Calu3 (cell line): ENCODE results near the gene KRT33B. TPM values are rescaled to one million over a fixed set of nuclear protein-coding genes. Genes with fewer than 3 reads are reported as not detected.
"Not testable (repeated sequence)": the region's sequence is repeated elsewhere in the genome, so short reads cannot be mapped to it uniquely, and the experiment has no call there.

Source experiments
- BruUV-seq: library from RNA; stranded (reverse); fragments of 400-500 nt; replicated peaks from 2 replicates; lab custom pipeline; 2021; lab: Mats Ljungman, UMichigan
- CTCF ChIA-PET: fragments of 300-600 bp; sonication (Branson Sonifier 250); formaldehyde crosslinking; loops from one replicate; lab custom pipeline; 2022; ENCODE audit warnings: antibody characterized with exemption; lab: Charles Lee
- DNase-seq: peaks from one replicate; pipeline ENCODE4 v3.0.0; 2022
- H3K27ac Mint-ChIP-seq: one replicate; pipeline ENCODE4 v1.8.0; 2022; ENCODE audit warnings: mixed read lengths; ENCODE audit not compliant: unreplicated experiment
- H3K27me3 Mint-ChIP-seq: one replicate; pipeline ENCODE4 v1.8.0; 2022; ENCODE audit warnings: mixed read lengths; ENCODE audit not compliant: unreplicated experiment
- H3K36me3 Mint-ChIP-seq: one replicate; pipeline ENCODE4 v1.8.0; 2022; ENCODE audit warnings: mild to moderate bottlenecking, moderate library complexity, mixed read lengths; ENCODE audit not compliant: insufficient read depth, unreplicated experiment
- H3K4me1 Mint-ChIP-seq: one replicate; pipeline ENCODE4 v1.8.0; 2022; ENCODE audit warnings: mild to moderate bottlenecking, low read depth, mixed read lengths; ENCODE audit not compliant: unreplicated experiment
- H3K4me3 Mint-ChIP-seq: one replicate; pipeline ENCODE4 v1.8.0; 2022; ENCODE audit warnings: mild to moderate bottlenecking, low read depth, moderate library complexity, mixed read lengths; ENCODE audit not compliant: unreplicated experiment
- H3K9me3 Mint-ChIP-seq: one replicate; pipeline ENCODE4 v1.8.0; 2022; ENCODE audit warnings: low read depth, mixed read lengths; ENCODE audit not compliant: unreplicated experiment
- intact Hi-C: fragments of 100-400 bp; cut with micrococcal nuclease; formaldehyde crosslinking; loops from one replicate; pipeline ENCODE4 v1.10.0; 2022; ENCODE audit not compliant: unreplicated experiment
- total RNA-seq: library from RNA; stranded (reverse); gene quantifications from 2 replicates; pipeline ENCODE4 v1.2.3, GENCODE V29; 2022
- TF ChIP-seq, protein P1 (sequence below): fragments of 200-600 bp; IDR thresholded peaks from one replicate; pipeline ENCODE4 v1.8.0; 2022; ENCODE audit warnings: antibody characterized with exemption; ENCODE audit not compliant: unreplicated experiment

The KRT33B gene
- total RNA-seq, 1 experiment from 2014 or later = not detected

GRCh38 chr17:41396340-41396739 is 26.7 kb upstream of the KRT33B start:
- CTCF ChIA-PET = no interaction called here
- intact Hi-C loops = no loop called here
- H3K4me3 Mint-ChIP-seq = no peak overlapping the region
- BruUV-seq = no TSS peak
- H3K27me3 Mint-ChIP-seq = no peaks in the 10 kb centered on the region
- no peak for DNase-seq
- peaks cover 33% of the 10 kb centered on the region for H3K4me1 Mint-ChIP-seq
- H3K36me3 Mint-ChIP-seq = no peaks in the 10 kb centered on the region
- H3K9me3 Mint-ChIP-seq = no peaks in the 10 kb centered on the region
- TF ChIP-seq, protein P1, sequence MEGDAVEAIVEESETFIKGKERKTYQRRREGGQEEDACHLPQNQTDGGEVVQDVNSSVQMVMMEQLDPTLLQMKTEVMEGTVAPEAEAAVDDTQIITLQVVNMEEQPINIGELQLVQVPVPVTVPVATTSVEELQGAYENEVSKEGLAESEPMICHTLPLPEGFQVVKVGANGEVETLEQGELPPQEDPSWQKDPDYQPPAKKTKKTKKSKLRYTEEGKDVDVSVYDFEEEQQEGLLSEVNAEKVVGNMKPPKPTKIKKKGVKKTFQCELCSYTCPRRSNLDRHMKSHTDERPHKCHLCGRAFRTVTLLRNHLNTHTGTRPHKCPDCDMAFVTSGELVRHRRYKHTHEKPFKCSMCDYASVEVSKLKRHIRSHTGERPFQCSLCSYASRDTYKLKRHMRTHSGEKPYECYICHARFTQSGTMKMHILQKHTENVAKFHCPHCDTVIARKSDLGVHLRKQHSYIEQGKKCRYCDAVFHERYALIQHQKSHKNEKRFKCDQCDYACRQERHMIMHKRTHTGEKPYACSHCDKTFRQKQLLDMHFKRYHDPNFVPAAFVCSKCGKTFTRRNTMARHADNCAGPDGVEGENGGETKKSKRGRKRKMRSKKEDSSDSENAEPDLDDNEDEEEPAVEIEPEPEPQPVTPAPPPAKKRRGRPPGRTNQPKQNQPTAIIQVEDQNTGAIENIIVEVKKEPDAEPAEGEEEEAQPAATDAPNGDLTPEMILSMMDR = no peak
- H3K27ac Mint-ChIP-seq = no peak overlapping the region

DNA sequence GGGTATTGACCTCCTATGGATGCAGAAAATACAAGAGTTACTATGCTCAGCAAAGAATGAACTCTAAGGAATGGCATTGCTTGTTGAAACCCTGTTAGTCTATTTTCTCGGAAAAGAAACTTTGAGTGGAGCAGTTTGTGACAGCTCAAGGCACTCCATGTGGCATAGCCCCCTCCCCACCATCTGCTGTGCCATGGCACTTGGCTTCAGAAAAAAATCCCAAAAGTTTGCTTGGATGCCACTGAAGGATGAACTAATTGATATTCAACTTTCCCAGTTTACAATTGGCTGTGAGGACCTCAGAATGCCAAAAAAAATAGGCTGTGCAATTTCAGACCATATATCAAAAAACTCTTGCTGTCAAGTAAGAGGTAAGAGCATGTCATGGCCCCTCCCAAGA is 26.0 kb upstream of the KRT33B start:
- Mint-ChIP-seq H3K36me3 (no peaks in the 10 kb centered on the region), H3K9me3 (no peaks in the 10 kb centered on the region), H3K27me3 (no peaks in the 10 kb centered on the region), H3K4me1 (peaks cover 33% of the 10 kb centered on the region), H3K4me3 (no peak overlapping the region), H3K27ac (no peak overlapping the region)
- BruUV-seq = no TSS peak
- TF ChIP-seq, protein P1 = no peak
- no peak for DNase-seq
- intact Hi-C loops = no loop called here
- CTCF ChIA-PET = no interaction called here

DNA sequence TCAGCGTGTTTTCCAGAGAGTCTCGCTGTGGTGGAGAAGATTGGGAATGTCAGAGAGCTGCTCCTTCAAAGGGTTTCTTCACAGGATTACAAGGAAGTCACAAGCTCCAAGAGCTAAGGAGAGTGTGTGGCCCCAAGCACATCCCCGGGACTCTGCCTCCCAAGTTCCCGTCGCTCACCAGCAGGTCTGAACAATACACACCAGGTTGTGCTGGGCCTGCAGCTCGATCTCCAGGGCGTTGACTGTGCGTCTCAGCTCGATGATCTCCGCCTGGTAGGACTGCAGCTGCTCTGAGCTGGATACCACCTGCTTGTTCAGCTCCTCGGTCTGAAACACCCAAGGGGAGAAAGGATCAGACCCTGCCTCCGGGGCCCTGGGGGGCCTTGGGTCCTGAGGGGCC is 25.4 kb upstream of the KRT33B start:
- H3K9me3 Mint-ChIP-seq, intact Hi-C loops, H3K27ac Mint-ChIP-seq, DNase-seq, BruUV-seq, H3K36me3 Mint-ChIP-seq, CTCF ChIA-PET, H3K27me3 Mint-ChIP-seq, H3K4me3 Mint-ChIP-seq: not testable (repeated sequence)
- peaks cover 33% of the 10 kb centered on the region for H3K4me1 Mint-ChIP-seq

GRCh38 chr17:41394254-41394996 is 24.8 kb upstream of the KRT33B start:
- H3K27ac Mint-ChIP-seq = no peak overlapping the region
- CTCF ChIA-PET = no interaction called here
- H3K9me3 Mint-ChIP-seq = no peaks in the 10 kb centered on the region
- peaks cover 32% of the 10 kb centered on the region for H3K4me1 Mint-ChIP-seq
- no TSS peak for BruUV-seq
- no peaks in the 10 kb centered on the region for H3K36me3 Mint-ChIP-seq
- intact Hi-C loops = no loop called here
- H3K4me3 Mint-ChIP-seq = no peak overlapping the region
- H3K27me3 Mint-ChIP-seq = no peaks in the 10 kb centered on the region
- TF ChIP-seq, protein P1 = no peak
- DNase-seq = no peak

DNA sequence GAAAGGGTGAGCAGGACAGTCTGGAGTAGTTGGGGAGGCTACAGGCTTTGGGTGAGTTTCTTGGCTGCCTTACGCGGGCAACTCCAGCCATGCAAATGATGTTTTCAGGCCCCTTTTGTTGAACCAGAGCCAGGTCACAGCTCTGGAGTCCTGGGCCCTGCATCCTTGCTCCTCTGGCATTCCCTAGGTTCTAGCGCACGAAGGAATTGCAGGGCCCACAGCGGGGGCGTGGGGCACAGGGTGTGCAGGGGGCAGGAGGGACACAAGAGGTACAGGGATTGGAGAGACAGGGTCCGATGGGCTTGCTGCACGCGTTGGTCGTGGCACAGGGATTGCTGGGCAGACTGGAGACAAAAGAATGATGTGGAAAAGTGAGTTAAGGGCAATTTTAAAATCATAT is 24.2 kb upstream of the KRT33B start:
- BruUV-seq = no TSS peak
- Mint-ChIP-seq H3K4me3 (no peak overlapping the region), H3K9me3 (no peaks in the 10 kb centered on the region), H3K27ac (no peak overlapping the region), H3K27me3 (no peaks in the 10 kb centered on the region), H3K36me3 (no peaks in the 10 kb centered on the region), H3K4me1 (peaks cover 26% of the 10 kb centered on the region)
- TF ChIP-seq, protein P1 = no peak
- DNase-seq = no peak
- intact Hi-C loops = no loop called here
- CTCF ChIA-PET = interaction anchor here (1.2 kb wide), 1 partner anchor 11 kb away, joined by 6 read pairs; no protein-coding TSS in a partner anchor
